Measurements from ENCODE around the gene GSDME. TPM values are rescaled to one million over a fixed set of nuclear protein-coding genes. Genes with fewer than 3 reads are reported as not detected.

Gene GSDME
- total and polyA plus RNA-seq, 12 donors = 2.6 to 70.6 (median 6.3) TPM

DNA sequence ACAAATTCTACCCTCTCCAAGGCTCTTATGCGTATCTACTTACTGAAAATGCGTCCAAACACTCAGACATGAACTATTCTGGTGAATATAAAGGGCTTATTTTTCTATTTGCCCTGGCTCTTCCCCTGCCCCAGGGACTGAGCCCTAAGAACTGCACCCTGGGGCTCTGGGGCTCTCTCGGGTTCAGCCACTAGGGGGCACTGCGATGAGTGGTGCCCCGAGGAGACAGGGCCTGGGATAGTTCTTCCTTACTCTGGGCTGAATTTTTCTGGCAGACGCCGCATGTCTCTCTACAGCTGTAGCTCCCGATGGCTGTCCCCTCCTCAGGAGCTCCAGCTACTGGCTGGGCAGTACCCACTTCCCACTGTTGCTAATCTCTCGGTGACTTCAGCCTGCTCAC lies 30.8 kb upstream of the GSDME start:
- DNase-seq = no peak
- Histone ChIP-seq H3K4me1 (replicated peaks in 1 of 2) (no peaks in the 10 kb centered on the region), H3K9me3 (replicated peaks in 1 of 3) (no peaks in the 10 kb centered on the region), H3K27me3 (no peaks in the 10 kb centered on the region), H3K36me3 (replicated peaks in 1 of 2) (no peaks in the 10 kb centered on the region), H3K4me3 (no peak overlapping the region), H3K27ac (no peak overlapping the region)
- no peak for TF ChIP-seq POLR2A (IDR thresholded peaks at IDR 0.05)
- TF ChIP-seq, protein P1, sequence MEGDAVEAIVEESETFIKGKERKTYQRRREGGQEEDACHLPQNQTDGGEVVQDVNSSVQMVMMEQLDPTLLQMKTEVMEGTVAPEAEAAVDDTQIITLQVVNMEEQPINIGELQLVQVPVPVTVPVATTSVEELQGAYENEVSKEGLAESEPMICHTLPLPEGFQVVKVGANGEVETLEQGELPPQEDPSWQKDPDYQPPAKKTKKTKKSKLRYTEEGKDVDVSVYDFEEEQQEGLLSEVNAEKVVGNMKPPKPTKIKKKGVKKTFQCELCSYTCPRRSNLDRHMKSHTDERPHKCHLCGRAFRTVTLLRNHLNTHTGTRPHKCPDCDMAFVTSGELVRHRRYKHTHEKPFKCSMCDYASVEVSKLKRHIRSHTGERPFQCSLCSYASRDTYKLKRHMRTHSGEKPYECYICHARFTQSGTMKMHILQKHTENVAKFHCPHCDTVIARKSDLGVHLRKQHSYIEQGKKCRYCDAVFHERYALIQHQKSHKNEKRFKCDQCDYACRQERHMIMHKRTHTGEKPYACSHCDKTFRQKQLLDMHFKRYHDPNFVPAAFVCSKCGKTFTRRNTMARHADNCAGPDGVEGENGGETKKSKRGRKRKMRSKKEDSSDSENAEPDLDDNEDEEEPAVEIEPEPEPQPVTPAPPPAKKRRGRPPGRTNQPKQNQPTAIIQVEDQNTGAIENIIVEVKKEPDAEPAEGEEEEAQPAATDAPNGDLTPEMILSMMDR (IDR thresholded peaks at IDR 0.05) = no peak
- intact Hi-C loops (cut with DNase I) = no loop called here
- 88 to 95% (median 92%) methylated on average over 9 of the region's 9 CpGs for WGBS, 4 donors

DNA sequence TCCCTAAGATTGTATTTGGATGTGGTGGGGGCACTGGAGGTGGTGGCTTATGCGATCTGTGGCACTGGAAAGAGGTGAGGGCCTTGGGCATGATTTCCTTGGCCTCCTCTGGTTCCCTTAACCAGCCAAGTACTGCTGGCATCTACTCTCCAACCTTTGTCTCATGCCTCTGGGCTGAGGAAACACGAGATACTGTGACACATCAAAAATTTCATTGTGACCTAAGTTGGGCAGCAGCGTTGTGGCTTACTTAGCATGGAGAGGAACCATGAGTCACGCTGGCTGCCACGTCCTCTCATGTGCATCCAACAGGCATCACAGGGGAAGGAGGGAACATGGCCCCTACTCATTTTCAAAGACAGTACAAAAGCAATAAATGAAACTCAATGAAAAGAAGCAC lies 29.7 kb upstream of the GSDME start:
- Histone ChIP-seq H3K4me3 (no peak overlapping the region), H3K4me1 (replicated peaks in 1 of 2) (no peaks in the 10 kb centered on the region), H3K36me3 (replicated peaks in 1 of 2) (no peaks in the 10 kb centered on the region), H3K9me3 (replicated peaks in 1 of 3) (no peaks in the 10 kb centered on the region), H3K27me3 (no peaks in the 10 kb centered on the region), H3K27ac (peak overlapping the region in 1 of 5 donors; percentile 34)
- WGBS, 4 donors = 54 to 66% (median 61%) methylated on average over 5 of the region's 5 CpGs
- intact Hi-C loops (cut with DNase I) = no loop called here
- TF ChIP-seq, protein P1 (IDR thresholded peaks at IDR 0.05) = no peak
- no peak for TF ChIP-seq POLR2A (IDR thresholded peaks at IDR 0.05)
- peak in 6 of 7 donors; percentile 24 to 57 (median 42) for DNase-seq

DNA sequence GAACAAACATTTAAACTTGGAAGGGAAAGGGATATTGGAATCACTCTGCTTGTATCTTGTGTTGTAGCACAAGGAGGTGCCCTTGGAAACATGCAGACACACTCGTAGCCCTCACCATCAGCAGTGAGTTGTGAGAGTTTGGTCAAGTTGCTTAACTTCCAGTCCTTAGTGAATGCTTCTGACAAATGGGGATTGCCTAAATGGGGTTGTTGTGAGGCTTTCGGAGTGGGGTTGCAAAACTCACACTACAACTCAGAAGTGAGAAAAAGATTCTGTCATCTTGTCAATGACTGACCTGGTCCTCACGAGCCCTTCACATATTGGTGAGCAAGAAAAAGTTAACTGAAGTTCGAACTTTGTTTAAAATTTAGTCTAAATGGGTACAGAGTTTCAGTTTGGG lies 29.0 kb upstream of the GSDME start:
- TF ChIP-seq, protein P1 (IDR thresholded peaks at IDR 0.05) = no peak
- TF ChIP-seq POLR2A (IDR thresholded peaks at IDR 0.05) = no peak
- no peak overlapping the region for H3K27ac ChIP-seq
- no peaks in the 10 kb centered on the region for H3K9me3 ChIP-seq (replicated peaks in 1 of 3)
- H3K27me3 ChIP-seq = no peaks in the 10 kb centered on the region
- no peak overlapping the region for H3K4me3 ChIP-seq
- DNase-seq = no peak
- no peaks in the 10 kb centered on the region for H3K4me1 ChIP-seq (replicated peaks in 1 of 2)
- WGBS, 4 donors = 68 to 76% (median 70%) methylated on average over 4 of the region's 4 CpGs
- intact Hi-C loops (cut with DNase I) = no loop called here
- no peaks in the 10 kb centered on the region for H3K36me3 ChIP-seq (replicated peaks in 1 of 2)

DNA sequence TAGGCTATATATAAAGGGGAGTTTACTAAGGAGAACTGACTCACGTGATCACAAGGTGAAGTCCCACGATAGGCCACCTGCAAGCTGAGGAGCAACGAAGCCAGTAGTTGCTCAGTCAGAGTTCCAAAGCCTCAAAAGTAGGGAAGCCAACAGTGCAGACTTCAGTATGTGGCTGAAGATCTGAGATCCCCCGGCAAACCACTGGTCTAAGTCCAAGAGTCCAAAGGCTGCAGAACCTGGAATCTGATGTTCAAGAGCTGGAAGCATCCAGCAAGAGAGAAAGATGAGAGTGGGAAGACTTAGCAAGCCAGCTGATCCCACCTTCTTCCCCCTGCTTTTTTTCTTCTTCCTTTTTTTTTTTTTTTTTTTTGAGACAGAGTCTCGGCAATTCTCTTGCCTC lies 27.0 kb upstream of the GSDME start:
- Histone ChIP-seq H3K36me3 (replicated peaks in 1 of 2) (no peaks in the 10 kb centered on the region), H3K9me3 (replicated peaks in 1 of 3) (no peaks in the 10 kb centered on the region), H3K4me1 (replicated peaks in 1 of 2) (no peaks in the 10 kb centered on the region), H3K27ac (no peak overlapping the region), H3K27me3 (no peaks in the 10 kb centered on the region), H3K4me3 (no peak overlapping the region)
- TF ChIP-seq POLR2A (IDR thresholded peaks at IDR 0.05) = no peak
- TF ChIP-seq, protein P1 (IDR thresholded peaks at IDR 0.05) = no peak
- 81 to 91% (median 85%) methylated on average over 5 of the region's 5 CpGs for WGBS, 4 donors
- intact Hi-C loops (cut with DNase I) = no loop called here
- no peak for DNase-seq
